ENCODE data around the gene CDKN1B.

CDKN1B gene

GRCh38 chr12:12684375-12685106, 32.6 kb upstream of the CDKN1B start:
- Histone ChIP-seq H3K9ac (ENCODE audit: low read depth, low read length) (peak overlapping the region; percentile 84), H3K9me3 (ENCODE audit: insufficient read depth, low read depth, low read length) (no peaks in the 10 kb centered on the region), H3K4me1 (ENCODE audit: insufficient read depth, low read length) (peaks cover 11% of the 10 kb centered on the region; the same call in 1 of the 2 replicates), H3K4me3 (ENCODE audit: low read length) (peak overlapping the region; percentile 81), H3K27ac (ENCODE audit: low read length) (peak overlapping the region; percentile 59), H3K27me3 (ENCODE audit: insufficient read depth, low read length) (peaks cover 6% of the 10 kb centered on the region; the same call in 1 of the 2 replicates), H3K36me3 (ENCODE audit: insufficient read depth, low read depth, low read length) (no peaks in the 10 kb centered on the region)

- peak overlapping the region; percentile 84; the same call in 1 of the 2 replicates for H3K9ac ChIP-seq (ENCODE audit: low read depth, low read length)
- H3K27me3 ChIP-seq (ENCODE audit: insufficient read depth, low read length) = 0 out of 2 replicates have a peak, but pooled peaks cover 6% of the 10 kb centered on the region
- no peaks in the 10 kb centered on the region for H3K9me3 ChIP-seq (ENCODE audit: insufficient read depth, low read depth, low read length)
- no peaks in the 10 kb centered on the region for H3K36me3 ChIP-seq (ENCODE audit: insufficient read depth, low read depth, low read length)
- H3K27ac ChIP-seq (ENCODE audit: low read length) = peak overlapping the region; percentile 33
- peaks cover 11% of the 10 kb centered on the region; the same call in 1 of the 2 replicates for H3K4me1 ChIP-seq (ENCODE audit: insufficient read depth, low read length)
- H3K4me3 ChIP-seq (ENCODE audit: low read length) = peak overlapping the region; percentile 11; the same call in 1 of the 2 replicates
These were observed 31.9 kb upstream of the CDKN1B start for GRCh38 chr12:12685305-12685704.

- Histone ChIP-seq H3K36me3 (ENCODE audit: insufficient read depth, low read depth, low read length) (no peaks in the 10 kb centered on the region), H3K9me3 (ENCODE audit: insufficient read depth, low read depth, low read length) (no peaks in the 10 kb centered on the region), H3K4me1 (ENCODE audit: insufficient read depth, low read length) (peaks cover 11% of the 10 kb centered on the region; the same call in 1 of the 2 replicates), H3K27ac (ENCODE audit: low read length) (no peak overlapping the region), H3K9ac (ENCODE audit: low read depth, low read length) (no peak overlapping the region), H3K4me3 (ENCODE audit: low read length) (no peak overlapping the region), H3K27me3 (ENCODE audit: insufficient read depth, low read length) (0 out of 2 replicates have a peak, but pooled peaks cover 3% of the 10 kb centered on the region)
These were observed 30.7 kb upstream of the CDKN1B start for GRCh38 chr12:12686472-12686871.

- no peak overlapping the region for H3K9ac ChIP-seq (ENCODE audit: low read depth, low read length)
- no peaks in the 10 kb centered on the region for H3K36me3 ChIP-seq (ENCODE audit: insufficient read depth, low read depth, low read length)
- no peak overlapping the region for H3K27ac ChIP-seq (ENCODE audit: low read length)
- H3K27me3 ChIP-seq (ENCODE audit: insufficient read depth, low read length) = no peaks in the 10 kb centered on the region
- H3K4me3 ChIP-seq (ENCODE audit: low read length) = no peak overlapping the region
- H3K9me3 ChIP-seq (ENCODE audit: insufficient read depth, low read depth, low read length) = no peaks in the 10 kb centered on the region
- H3K4me1 ChIP-seq (ENCODE audit: insufficient read depth, low read length) = peaks cover 11% of the 10 kb centered on the region; the same call in 1 of the 2 replicates
These were observed 30.2 kb upstream of the CDKN1B start for GRCh38 chr12:12686925-12687324.

GRCh38 chr12:12689647-12690300, 27.4 kb upstream of the CDKN1B start:
- no peaks in the 10 kb centered on the region for H3K9me3 ChIP-seq (ENCODE audit: insufficient read depth, low read depth, low read length)
- H3K4me1 ChIP-seq (ENCODE audit: insufficient read depth, low read length) = peaks cover 11% of the 10 kb centered on the region; the same call in 1 of the 2 replicates
- H3K27me3 ChIP-seq (ENCODE audit: insufficient read depth, low read length) = no peaks in the 10 kb centered on the region
- H3K9ac ChIP-seq (ENCODE audit: low read depth, low read length) = no peak overlapping the region
- no peaks in the 10 kb centered on the region for H3K36me3 ChIP-seq (ENCODE audit: insufficient read depth, low read depth, low read length)
- H3K4me3 ChIP-seq (ENCODE audit: low read length) = no peak overlapping the region
- H3K27ac ChIP-seq (ENCODE audit: low read length) = no peak overlapping the region

- Histone ChIP-seq H3K4me1 (ENCODE audit: insufficient read depth, low read length) (peaks cover 5% of the 10 kb centered on the region; the same call in 1 of the 2 replicates), H3K36me3 (ENCODE audit: insufficient read depth, low read depth, low read length) (no peaks in the 10 kb centered on the region), H3K4me3 (ENCODE audit: low read length) (no peak overlapping the region), H3K9ac (ENCODE audit: low read depth, low read length) (no peak overlapping the region), H3K27ac (ENCODE audit: low read length) (no peak overlapping the region), H3K27me3 (ENCODE audit: insufficient read depth, low read length) (no peaks in the 10 kb centered on the region), H3K9me3 (ENCODE audit: insufficient read depth, low read depth, low read length) (no peaks in the 10 kb centered on the region)
These were observed 25.6 kb upstream of the CDKN1B start for GRCh38 chr12:12691549-12691948.

GRCh38 chr12:12693111-12693671, 24.0 kb upstream of the CDKN1B start:
- Histone ChIP-seq H3K27me3 (ENCODE audit: insufficient read depth, low read length) (no peaks in the 10 kb centered on the region), H3K27ac (ENCODE audit: low read length) (no peak overlapping the region), H3K9me3 (ENCODE audit: insufficient read depth, low read depth, low read length) (no peaks in the 10 kb centered on the region), H3K4me3 (ENCODE audit: low read length) (no peak overlapping the region), H3K36me3 (ENCODE audit: insufficient read depth, low read depth, low read length) (no peaks in the 10 kb centered on the region), H3K9ac (ENCODE audit: low read depth, low read length) (no peak overlapping the region), H3K4me1 (ENCODE audit: insufficient read depth, low read length) (peaks cover 5% of the 10 kb centered on the region; the same call in 1 of the 2 replicates)

GRCh38 chr12:12696562-12697383, 20.4 kb upstream of the CDKN1B start:
- no peaks in the 10 kb centered on the region for H3K27me3 ChIP-seq (ENCODE audit: insufficient read depth, low read length)
- peaks cover 11% of the 10 kb centered on the region; the same call in 1 of the 2 replicates for H3K4me1 ChIP-seq (ENCODE audit: insufficient read depth, low read length)
- peak overlapping the region; percentile 35 for H3K27ac ChIP-seq (ENCODE audit: low read length)
- peak overlapping the region; percentile 97 for H3K9ac ChIP-seq (ENCODE audit: low read depth, low read length)
- no peaks in the 10 kb centered on the region for H3K36me3 ChIP-seq (ENCODE audit: insufficient read depth, low read depth, low read length)
- peak overlapping the region; percentile 74 for H3K4me3 ChIP-seq (ENCODE audit: low read length)
- H3K9me3 ChIP-seq (ENCODE audit: insufficient read depth, low read depth, low read length) = no peaks in the 10 kb centered on the region

GRCh38 chr12:12699345-12699744, 17.8 kb upstream of the CDKN1B start:
- Histone ChIP-seq H3K4me3 (ENCODE audit: low read length) (no peak overlapping the region), H3K36me3 (ENCODE audit: insufficient read depth, low read depth, low read length) (no peaks in the 10 kb centered on the region), H3K4me1 (ENCODE audit: insufficient read depth, low read length) (peaks cover 11% of the 10 kb centered on the region; the same call in 1 of the 2 replicates), H3K9ac (ENCODE audit: low read depth, low read length) (no peak overlapping the region), H3K9me3 (ENCODE audit: insufficient read depth, low read depth, low read length) (no peaks in the 10 kb centered on the region), H3K27me3 (ENCODE audit: insufficient read depth, low read length) (no peaks in the 10 kb centered on the region), H3K27ac (ENCODE audit: low read length) (no peak overlapping the region)

GRCh38 chr12:12700254-12700653, 16.9 kb upstream of the CDKN1B start:
- Histone ChIP-seq H3K9me3 (ENCODE audit: insufficient read depth, low read depth, low read length) (no peaks in the 10 kb centered on the region), H3K4me3 (ENCODE audit: low read length) (no peak overlapping the region), H3K27ac (ENCODE audit: low read length) (no peak overlapping the region), H3K27me3 (ENCODE audit: insufficient read depth, low read length) (no peaks in the 10 kb centered on the region), H3K36me3 (ENCODE audit: insufficient read depth, low read depth, low read length) (no peaks in the 10 kb centered on the region), H3K4me1 (ENCODE audit: insufficient read depth, low read length) (peaks cover 11% of the 10 kb centered on the region; the same call in 1 of the 2 replicates), H3K9ac (ENCODE audit: low read depth, low read length) (no peak overlapping the region)

- H3K27ac ChIP-seq (ENCODE audit: low read length) = no peak overlapping the region
- H3K4me3 ChIP-seq (ENCODE audit: low read length) = no peak overlapping the region
- H3K9ac ChIP-seq (ENCODE audit: low read depth, low read length) = peak overlapping the region; percentile 55; the same call in 1 of the 2 replicates
- no peaks in the 10 kb centered on the region for H3K36me3 ChIP-seq (ENCODE audit: insufficient read depth, low read depth, low read length)
- no peaks in the 10 kb centered on the region for H3K27me3 ChIP-seq (ENCODE audit: insufficient read depth, low read length)
- peaks cover 6% of the 10 kb centered on the region; the same call in 1 of the 2 replicates for H3K4me1 ChIP-seq (ENCODE audit: insufficient read depth, low read length)
- H3K9me3 ChIP-seq (ENCODE audit: insufficient read depth, low read depth, low read length) = no peaks in the 10 kb centered on the region
These were observed 15.7 kb upstream of the CDKN1B start for GRCh38 chr12:12701457-12701856.
